Vagina (tissue), 2 donors: ENCODE data around the gene LRRFIP1. TPM values are rescaled to one million over a fixed set of nuclear protein-coding genes. Genes with fewer than 3 reads are reported as not detected.
A peak's percentile ranks its signal among the peaks of the same experiment; 100 is the strongest.

Source experiments
- DNase-seq, 2 donors: peaks; one replicate each; pipeline ENCODE4 v3.0.0-alpha.2; 2017; ENCODE audit errors: extremely low spot score in 2 of 2
- H3K27ac ChIP-seq: fragments of 200-600 bp; sonication (generic); one replicate; pipeline ENCODE4 v1.5.1; 2019
- H3K27me3 ChIP-seq: fragments of 200-600 bp; sonication (generic); one replicate; pipeline ENCODE4 v1.5.1; 2019
- H3K36me3 ChIP-seq, 2 donors: fragments of 200-600 bp; sonication (generic); one replicate each; pipeline ENCODE4 v1.5.1; 2017 to 2019
- H3K4me1 ChIP-seq: fragments of 200-600 bp; sonication (generic); one replicate; pipeline ENCODE4 v1.5.1; 2019
- H3K4me3 ChIP-seq, 2 donors: fragments of 200-600 bp; sonication (generic); 1 replicate in 1 of 2; 2 replicates in 1 of 2; pipeline ENCODE4 v1.5.1; 2016 to 2019
- H3K9me3 ChIP-seq: fragments of 200-600 bp; sonication (generic); one replicate; pipeline ENCODE4 v1.5.1; 2019
- CTCF ChIP-seq, 3 experiments: fragments of 450-650 bp in 2 of 3; fragments of 200-600 bp in 1 of 3; sonication (generic) in 1 of 3; IDR thresholded peaks; one replicate each; pipeline ENCODE4 v1.5.1; 2017 to 2019; ENCODE audit warnings: antibody characterized with exemption in 3 of 3, mild to moderate bottlenecking in 2 of 3, moderate library complexity in 2 of 3
- POLR2A ChIP-seq, 2 donors: fragments of 450-650 bp; IDR thresholded peaks; one replicate each; pipeline ENCODE4 v1.6.1; 2017; ENCODE audit warnings: antibody characterized with exemption in 2 of 2, mild to moderate bottlenecking in 2 of 2, moderate library complexity in 2 of 2
- POLR2AphosphoS5 ChIP-seq, 2 donors: sonication (generic); formaldehyde crosslinking; IDR thresholded peaks; one replicate each; pipeline ENCODE4 v1.9.0; 2017; ENCODE audit warnings: antibody characterized with exemption in 2 of 2, mild to moderate bottlenecking in 2 of 2, low read depth in 1 of 2; ENCODE audit not compliant: insufficient read depth in 1 of 2
- intact Hi-C: fragments of 100-400 bp; cut with DNase I; formaldehyde crosslinking; loops from one replicate; pipeline ENCODE4 v1.15.1; 2023
- total RNA-seq: library from RNA; depleted of rRNA; stranded (reverse); fragments of >200 nt; gene quantifications from one replicate; pipeline ENCODE4 v1.2.3, GENCODE V29; 2016

LRRFIP1 gene
- total RNA-seq, 1 donor from 2014 or later: 132 TPM

- intact Hi-C loops: loop anchor here (5.0 kb wide), 1 partner anchor 45 kb away; no protein-coding TSS in a partner anchor
- Histone ChIP-seq H3K9me3 (no peaks in the 10 kb centered on the region), H3K4me3 (no peak overlapping the region), H3K27me3 (no peaks in the 10 kb centered on the region), H3K4me1 (peaks cover 82% of the 10 kb centered on the region), H3K36me3 (no peaks in the 10 kb centered on the region), H3K27ac (peak overlapping the region; percentile 76)
- peak in 1 of 2 donors; percentile 77 for DNase-seq
- TF ChIP-seq POLR2A (IDR thresholded peaks at IDR 0.05) (no peak), CTCF (IDR thresholded peaks at IDR 0.05) (no peak), POLR2AphosphoS5 (IDR thresholded peaks at IDR 0.05; ENCODE audit: insufficient read depth in 1 of 2, low read depth in 1 of 2) (no peak)
Measured at GRCh38 chr2:237737196-237737865, 109.9 kb downstream of the LRRFIP1 start.

GRCh38 chr2:237738255-237738654 lies 110.9 kb downstream of the LRRFIP1 start:
- H3K4me1 ChIP-seq: peaks cover 82% of the 10 kb centered on the region
- no peak overlapping the region for H3K4me3 ChIP-seq
- no peak for DNase-seq
- H3K27me3 ChIP-seq: no peaks in the 10 kb centered on the region
- intact Hi-C loops: loop anchor here (5.0 kb wide), 1 partner anchor 46 kb away; no protein-coding TSS in a partner anchor
- peak overlapping the region; percentile 76 for H3K27ac ChIP-seq
- H3K36me3 ChIP-seq: no peaks in the 10 kb centered on the region
- H3K9me3 ChIP-seq: no peaks in the 10 kb centered on the region
- TF ChIP-seq POLR2AphosphoS5 (IDR thresholded peaks at IDR 0.05; ENCODE audit: insufficient read depth in 1 of 2, low read depth in 1 of 2): no peak
- no peak for TF ChIP-seq CTCF (IDR thresholded peaks at IDR 0.05)
- TF ChIP-seq POLR2A (IDR thresholded peaks at IDR 0.05): no peak

- no peaks in the 10 kb centered on the region for H3K36me3 ChIP-seq
- H3K9me3 ChIP-seq: no peaks in the 10 kb centered on the region
- intact Hi-C loops: loop anchor here (5.0 kb wide), 1 partner anchor 47 kb away; no protein-coding TSS in a partner anchor
- no peak overlapping the region for H3K4me3 ChIP-seq
- TF ChIP-seq POLR2A (IDR thresholded peaks at IDR 0.05): no peak
- TF ChIP-seq POLR2AphosphoS5 (IDR thresholded peaks at IDR 0.05; ENCODE audit: insufficient read depth in 1 of 2, low read depth in 1 of 2): peak; percentile 53 to 81
- no peak for TF ChIP-seq CTCF (IDR thresholded peaks at IDR 0.05)
- H3K27ac ChIP-seq: peak overlapping the region; percentile 57
- no peaks in the 10 kb centered on the region for H3K27me3 ChIP-seq
- DNase-seq: peak in 1 of 2 donors; percentile 86
- peaks cover 84% of the 10 kb centered on the region for H3K4me1 ChIP-seq
Measured at GRCh38 chr2:237739101-237739500, 111.7 kb downstream of the LRRFIP1 start.

GRCh38 chr2:237742191-237742590 lies 114.8 kb downstream of the LRRFIP1 start:
- TF ChIP-seq POLR2AphosphoS5 (IDR thresholded peaks at IDR 0.05; ENCODE audit: insufficient read depth in 1 of 2, low read depth in 1 of 2) (no peak), CTCF (IDR thresholded peaks at IDR 0.05) (no peak), POLR2A (IDR thresholded peaks at IDR 0.05) (no peak)
- H3K4me1 ChIP-seq: peaks cover 65% of the 10 kb centered on the region
- no peaks in the 10 kb centered on the region for H3K36me3 ChIP-seq
- no peak overlapping the region for H3K27ac ChIP-seq
- intact Hi-C loops: loop anchor here (5.0 to 10.0 kb wide), 2 partner anchors 65 to 227 kb away; no protein-coding TSS in a partner anchor
- H3K4me3 ChIP-seq: no peak overlapping the region
- H3K27me3 ChIP-seq: no peaks in the 10 kb centered on the region
- DNase-seq: no peak
- no peaks in the 10 kb centered on the region for H3K9me3 ChIP-seq

- TF ChIP-seq POLR2A (IDR thresholded peaks at IDR 0.05) (no peak), CTCF (IDR thresholded peaks at IDR 0.05) (no peak), POLR2AphosphoS5 (IDR thresholded peaks at IDR 0.05; ENCODE audit: insufficient read depth in 1 of 2, low read depth in 1 of 2) (no peak)
- Histone ChIP-seq H3K4me3 (no peak overlapping the region), H3K4me1 (peaks cover 61% of the 10 kb centered on the region), H3K9me3 (no peaks in the 10 kb centered on the region), H3K36me3 (peaks cover 0 to under 1% of the 10 kb centered on the region in 2 donors), H3K27ac (peak overlapping the region; percentile 22), H3K27me3 (no peaks in the 10 kb centered on the region)
- no peak for DNase-seq
- intact Hi-C loops: loop anchor here (5.0 to 10.0 kb wide), 2 partner anchors 65 to 228 kb away; no protein-coding TSS in a partner anchor
Measured at GRCh38 chr2:237742614-237743013, 115.2 kb downstream of the LRRFIP1 start.
